ENCODE results near the gene USP54.

GRCh38 chr10:73465978-73466726, 125.0 kb downstream of the USP54 start:
- TF ChIP-seq EZH2 (IDR thresholded peaks at IDR 0.05) (no peak), POLR2AphosphoS5 (IDR thresholded peaks at IDR 0.05; ENCODE audit: borderline replicate concordance, low read depth, low read length) (no peak)
